GDM1 (cell line): ENCODE results near the gene CDX1.
A peak's percentile ranks its signal among the peaks of the same experiment; 100 is the strongest.

Experiments
- DNase-seq: peaks from one replicate; lab custom pipeline; 2025; lab: John Stamatoyannopoulos, UW

The CDX1 gene

DNA sequence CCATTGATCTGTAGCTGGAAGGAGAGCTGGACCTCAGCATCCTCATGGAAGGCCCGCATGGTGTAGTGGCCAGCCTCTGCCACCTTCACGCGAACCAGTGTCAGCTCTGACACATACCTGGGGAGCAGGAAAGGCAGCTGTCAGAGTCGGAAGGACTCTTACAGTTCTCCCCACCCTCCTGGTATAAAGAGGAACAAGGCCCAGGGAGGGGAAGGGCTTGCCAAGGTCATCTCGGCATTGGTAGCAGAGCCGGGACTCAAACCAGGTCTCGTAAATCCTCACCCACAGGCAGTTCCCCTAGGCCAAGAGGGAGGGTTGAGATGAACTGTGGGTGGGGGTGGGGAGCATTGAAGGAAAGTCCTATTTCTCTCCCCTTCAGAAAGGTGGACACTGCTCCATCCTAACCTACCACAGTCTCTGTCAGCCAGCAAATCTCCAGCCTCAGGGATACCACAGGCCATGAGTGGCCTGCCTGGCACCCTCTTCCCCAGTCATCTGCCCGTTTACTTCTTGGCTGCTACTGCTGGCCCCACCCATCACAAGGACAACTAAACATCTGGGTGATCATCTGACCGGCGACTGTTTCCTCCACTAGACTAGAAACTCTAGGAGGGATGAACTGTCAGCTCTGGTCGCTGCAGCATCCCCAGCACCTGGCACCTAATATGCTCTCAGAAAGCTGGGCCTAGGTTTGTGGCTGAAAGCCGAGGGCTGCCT lies 34.4 kb upstream of the CDX1 start:
- peak; percentile 53 for DNase-seq

DNA sequence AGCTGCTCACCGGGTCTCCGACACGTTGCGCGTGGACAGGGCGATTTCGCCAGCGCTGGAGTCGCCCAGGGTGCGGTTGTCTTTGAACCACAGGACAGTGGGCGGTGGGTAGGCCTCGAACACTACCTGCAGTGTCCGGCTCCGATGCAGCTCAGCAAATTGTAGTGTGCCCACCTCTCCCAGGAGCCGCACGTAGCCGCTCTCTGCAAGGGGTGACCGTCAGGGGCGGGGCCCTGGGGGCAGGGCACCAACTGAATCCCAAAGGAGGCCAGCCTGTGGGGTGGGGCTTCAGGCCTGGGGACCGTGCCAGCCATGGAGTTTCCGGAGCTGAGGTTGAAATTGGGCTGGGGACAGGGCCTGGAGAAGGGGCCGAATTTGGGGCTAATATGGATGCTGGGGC lies 33.8 kb upstream of the CDX1 start:
- no peak for DNase-seq

DNA sequence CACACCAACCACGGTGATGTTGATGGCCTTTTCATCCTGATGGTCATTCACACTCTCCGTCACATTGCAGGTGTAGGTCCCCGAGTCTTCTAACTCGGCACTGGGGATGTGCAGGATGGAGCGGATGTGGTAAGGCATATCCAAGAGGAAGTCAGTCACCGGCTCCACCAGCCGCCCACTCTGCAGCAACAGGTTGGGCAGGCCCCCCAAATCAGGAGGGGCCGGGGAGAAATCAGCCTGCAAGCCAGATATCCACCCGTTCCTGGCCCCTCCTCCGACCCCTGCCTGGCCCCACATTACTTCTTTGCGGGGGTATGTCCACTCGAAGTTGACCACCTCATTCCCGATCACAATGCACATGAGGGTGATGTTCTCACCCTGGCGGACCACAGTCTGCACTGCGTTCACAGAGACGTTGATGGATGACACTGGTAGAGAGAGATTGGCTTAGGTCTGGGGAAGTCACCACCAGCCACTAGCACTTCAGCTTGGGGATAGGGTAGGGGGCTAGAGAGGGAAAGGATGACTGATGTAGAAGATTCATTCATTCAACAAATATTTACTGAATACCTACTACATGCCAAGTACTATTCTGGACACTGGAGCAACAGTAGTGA lies 32.9 kb upstream of the CDX1 start:
- no peak for DNase-seq

DNA sequence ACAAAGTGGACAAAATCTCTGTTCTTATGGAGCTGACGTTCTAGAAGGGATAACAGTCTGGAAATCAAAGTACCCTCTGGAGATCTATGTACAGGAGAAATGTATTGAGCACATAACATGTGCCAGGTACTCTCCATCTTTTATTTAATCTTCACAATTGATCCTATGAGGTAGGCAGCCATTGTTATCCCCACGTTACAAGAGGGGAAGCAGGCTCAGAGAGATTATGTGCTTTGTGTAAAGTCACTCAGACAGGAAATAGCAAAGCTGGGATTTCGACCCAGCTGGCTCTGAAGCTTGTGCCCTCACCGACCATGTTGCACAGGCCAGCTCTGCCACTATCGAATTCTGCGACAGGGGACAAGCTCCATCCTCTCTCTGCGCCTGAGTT lies 32.4 kb upstream of the CDX1 start:
- DNase-seq: no peak

DNA sequence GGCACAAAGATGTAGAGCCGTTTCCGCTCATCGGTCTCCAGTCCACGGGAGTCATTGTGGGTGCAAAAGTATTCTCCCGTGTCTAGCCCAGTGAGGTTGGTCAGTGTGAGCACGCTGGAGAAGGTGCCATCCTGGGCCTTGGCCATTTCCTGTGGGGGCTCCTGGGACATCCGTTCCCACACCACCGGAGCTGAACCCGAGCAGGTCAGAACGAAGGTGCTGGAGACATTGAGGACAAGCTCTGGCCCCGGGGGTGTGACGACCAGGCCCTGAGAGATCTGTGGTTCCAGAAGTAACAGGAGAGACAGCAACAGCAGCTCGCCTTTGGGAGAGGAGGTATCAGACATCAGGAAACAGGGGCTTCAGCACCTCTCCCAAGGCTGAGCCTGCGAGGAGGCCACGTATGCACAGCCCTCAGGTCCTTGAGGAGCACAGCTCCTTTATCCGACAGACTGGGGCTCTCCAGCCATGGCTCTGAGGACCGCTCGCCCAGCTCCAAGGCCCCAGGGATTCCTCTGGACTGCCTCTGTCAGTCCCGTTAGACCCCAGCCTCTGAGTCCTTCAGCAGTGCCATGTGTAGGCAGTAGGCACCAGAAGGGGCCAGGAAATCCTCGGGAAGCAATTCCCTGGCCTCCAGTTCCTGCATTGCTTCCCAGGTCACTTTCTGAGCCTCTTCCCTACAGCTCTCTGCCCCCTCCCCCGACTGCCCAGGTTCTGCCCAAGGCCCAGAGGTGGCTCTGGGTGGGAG lies 30.8 kb upstream of the CDX1 start:
- DNase-seq: no peak

DNA sequence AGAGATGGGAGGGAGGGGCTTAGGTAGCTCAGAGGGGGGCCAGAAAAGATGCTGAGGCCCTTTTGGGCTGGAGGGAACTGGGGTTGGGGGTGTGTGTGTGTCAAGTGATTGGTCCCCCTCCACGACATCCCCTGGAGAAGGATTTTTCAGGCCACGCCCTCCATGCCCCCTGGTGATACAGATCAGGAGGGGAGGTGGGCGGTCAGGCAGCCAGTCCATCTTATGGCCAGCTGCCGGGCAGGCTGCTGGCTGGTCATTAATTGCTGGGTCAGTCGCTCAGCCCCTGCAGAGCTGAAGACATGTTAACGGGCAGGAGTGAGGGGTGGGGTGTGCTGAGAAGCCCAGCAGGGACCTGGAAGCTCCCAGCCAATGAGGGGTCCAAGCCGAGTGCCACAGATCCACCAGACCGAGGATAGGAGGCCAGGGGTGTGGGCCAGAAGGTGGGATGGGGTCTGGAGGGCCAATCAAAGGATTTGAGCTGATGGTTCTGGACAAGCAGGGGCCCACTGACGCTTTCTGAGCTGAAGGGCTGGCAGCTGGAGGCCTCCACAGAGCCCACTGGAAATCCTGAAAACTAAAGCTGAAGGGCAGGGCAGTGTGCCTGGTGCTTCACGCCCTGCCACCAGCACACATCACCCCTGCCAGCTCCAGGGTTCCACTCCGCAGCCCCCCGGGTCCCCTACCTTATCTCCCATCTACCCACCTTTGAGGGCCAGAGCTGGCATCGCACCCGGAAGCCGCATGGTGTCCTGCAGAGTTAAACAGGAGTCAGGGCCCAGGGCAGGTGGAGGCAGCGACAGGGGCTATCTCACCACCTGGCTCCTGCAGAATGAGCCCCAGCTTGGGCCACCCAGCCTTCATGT lies 30.0 kb upstream of the CDX1 start:
- no peak for DNase-seq

DNA sequence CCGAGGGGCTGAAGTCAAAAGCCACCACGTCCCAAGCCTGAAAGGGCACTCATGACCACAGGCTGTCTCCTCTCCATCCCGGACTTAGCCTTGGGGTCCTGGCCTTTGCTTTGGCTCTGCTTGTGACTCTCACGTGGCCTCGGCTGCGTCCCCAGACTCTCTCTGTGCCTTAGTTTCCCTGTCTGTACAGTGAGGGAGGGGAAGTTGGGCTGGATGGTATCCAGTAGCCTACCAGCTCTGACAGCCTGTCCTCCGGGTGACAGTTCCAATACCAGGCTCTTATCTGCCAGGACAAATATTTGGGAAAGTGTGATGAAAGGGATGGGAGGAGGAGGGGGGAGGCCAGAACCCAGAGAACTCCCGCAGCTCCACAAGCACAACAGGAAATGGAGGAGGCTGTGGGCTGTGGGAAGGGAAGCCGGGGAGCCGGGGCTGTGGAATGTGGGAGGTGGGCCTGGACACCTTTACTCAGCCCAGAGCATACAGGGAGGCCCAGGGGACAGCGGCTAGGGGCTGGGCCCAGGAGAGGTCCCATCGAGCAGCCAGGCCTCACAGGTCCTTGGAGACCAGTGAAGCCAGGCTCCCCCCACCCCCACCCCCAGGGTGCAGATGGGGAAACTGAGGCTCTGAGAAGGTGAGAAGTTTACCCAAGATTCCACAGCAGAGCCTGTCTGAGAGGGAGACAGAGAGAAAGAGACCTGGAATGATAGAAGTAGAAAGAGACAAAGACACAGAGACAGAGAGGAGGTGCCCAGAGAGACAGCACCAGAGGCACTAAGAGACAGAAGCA lies 29.2 kb upstream of the CDX1 start:
- no peak for DNase-seq

DNA sequence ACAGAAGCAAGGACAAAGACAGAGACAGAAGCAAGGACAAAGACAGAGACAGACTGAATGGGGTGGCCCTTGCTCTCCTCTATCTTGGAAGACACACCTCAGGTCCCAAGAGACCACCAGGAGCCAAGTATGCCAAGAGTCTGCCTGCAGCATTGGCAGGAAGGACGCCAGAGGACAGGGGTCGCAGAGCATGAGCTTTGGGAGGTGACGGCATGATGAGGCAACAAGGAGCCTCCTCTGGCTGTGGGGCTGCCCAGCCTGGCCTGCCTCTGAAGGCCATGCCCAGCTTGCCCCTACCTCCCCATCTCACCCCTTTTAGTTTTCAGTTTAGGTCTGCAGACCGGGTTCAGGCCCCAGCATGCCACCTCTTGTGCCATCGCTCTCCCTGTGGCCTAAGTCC lies 28.6 kb upstream of the CDX1 start:
- DNase-seq: no peak

DNA sequence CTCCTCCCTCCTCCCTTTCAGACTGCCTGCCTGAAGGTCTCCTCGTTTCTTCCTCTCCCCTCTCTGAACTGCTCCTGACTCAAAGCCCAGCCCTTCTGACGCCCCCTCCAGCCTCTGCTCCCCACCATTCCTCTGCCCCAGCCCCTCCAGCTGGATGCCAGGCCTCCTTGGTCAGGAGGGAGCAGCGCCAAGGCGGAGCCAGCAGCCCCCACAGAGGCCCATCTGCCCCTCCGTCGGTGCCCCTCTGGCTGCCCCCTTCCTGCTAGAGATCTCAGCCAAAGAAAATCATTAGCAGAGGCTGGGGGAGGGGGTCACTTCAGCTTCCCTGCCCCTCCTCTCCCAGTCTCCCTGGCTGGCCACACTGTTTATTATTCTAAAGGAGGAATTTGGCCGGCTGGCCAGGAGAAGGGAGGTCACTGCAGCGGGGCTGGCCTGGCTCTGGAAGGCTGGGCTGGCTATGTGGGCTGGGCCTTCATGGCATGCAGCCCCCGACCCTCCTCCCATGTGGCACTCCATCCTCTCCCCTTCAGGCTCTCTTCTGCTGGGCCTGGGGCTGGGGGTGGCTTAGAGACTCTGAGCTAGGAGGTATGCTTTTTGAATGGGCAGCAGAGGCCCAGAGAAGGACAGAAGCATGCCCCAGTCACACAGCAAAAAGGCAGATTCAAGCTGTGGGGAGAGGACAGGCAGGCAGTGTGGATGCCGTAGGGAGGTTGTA lies 27.9 kb upstream of the CDX1 start:
- DNase-seq: no peak

DNA sequence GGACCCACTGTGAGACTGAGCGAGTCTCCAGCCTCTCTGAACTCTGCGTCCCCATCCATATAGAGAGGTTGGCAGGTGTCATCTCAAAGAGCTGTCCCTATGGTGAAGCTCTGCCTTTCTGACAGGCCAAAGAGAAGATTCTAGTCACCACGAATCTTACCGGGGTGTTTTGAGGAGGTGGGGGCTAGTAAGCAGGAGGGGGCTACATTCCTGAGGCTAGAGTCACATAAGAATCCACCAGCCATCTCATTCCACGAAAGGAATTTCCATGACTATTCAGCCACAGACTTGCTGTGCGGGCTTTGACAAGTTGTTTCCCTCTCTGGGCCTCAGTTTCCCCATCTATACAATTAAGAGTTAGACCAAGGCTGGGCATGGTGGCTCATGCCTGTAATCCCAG lies 27.2 kb upstream of the CDX1 start:
- DNase-seq: no peak

DNA sequence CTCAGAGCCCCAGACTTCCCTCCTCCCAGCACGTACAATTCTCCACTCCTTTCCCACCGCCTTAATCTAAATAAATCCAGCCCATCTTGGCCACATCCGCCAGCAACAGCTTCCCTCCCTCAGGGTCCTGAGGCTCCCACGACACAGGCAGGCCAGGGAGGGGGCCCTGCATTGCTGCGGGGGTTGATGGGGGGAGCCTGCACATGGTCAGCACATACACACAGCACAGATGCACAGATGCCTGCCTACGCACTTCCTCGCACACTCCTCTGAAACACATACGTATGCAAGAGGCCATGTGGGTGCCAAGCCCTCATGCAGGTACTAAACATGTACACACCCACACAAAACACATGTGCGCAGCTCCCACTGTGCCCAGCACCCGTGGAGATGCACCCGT lies 25.7 kb upstream of the CDX1 start:
- DNase-seq: no peak

DNA sequence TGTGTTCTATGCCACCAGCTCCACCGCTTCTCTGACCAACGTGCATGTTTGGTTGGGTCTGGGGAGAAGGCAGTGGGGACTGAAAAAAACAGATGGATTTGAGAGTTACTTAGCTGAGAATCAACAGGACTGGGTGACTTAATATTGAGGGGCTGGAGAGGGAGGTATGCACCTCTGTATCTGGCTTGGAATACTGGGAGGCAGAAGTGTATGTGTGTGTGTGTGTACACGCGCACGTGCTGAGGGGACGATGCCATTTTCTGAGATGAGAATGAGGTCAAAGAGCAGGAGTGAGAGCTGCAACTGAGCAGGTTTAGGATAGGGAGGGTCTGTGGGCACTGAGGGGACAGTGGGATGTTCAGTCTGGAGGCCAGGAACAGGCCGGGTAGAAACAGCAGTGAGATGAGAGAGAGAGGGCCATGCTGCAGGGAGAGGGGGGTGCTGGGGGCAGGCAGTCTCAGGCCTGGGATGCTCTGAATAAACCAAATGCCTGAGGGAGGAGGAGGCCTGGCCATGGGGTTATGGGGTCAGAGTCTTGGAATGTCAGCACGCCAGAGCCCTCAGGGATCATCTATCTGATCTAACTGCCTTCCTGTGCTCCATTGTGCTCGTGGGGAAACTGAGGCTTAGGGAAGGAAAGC lies 24.9 kb upstream of the CDX1 start:
- no peak for DNase-seq

DNA sequence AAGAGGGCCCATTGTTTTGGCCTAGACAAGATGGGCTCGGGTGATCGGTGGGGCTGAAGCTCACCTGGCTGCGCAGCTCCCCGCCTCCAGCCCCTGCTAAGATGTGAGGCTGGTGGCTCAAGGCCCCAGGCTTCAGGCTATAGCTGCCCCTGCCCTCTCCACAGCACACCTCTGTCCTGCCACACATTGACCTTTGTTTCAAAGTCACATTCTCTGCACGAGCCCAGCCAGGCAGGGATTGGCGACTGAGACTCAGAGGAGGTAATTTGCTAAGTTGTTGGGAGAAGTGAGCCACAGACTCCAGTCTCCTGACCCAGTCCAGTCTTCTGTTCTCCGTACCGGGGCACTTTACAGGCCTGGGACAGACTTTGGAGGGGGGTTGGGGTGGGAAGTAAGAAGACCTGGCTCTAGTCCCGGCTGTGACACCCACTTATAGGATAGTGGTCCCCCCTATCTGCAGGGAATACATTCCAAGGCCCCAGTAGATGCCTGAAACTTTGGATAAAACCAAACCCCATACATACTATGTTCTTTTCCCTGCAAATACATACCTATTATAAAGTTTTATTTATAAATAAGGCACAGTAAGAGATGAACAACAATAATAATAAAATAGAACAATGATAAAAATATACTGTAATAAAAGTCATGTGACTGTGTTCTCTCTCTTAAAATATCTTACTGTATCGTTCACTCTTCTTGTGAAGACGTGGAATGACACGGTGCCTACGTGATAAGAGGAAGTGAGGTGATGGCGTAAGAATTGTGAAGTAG lies 24.2 kb upstream of the CDX1 start:
- DNase-seq: no peak

DNA sequence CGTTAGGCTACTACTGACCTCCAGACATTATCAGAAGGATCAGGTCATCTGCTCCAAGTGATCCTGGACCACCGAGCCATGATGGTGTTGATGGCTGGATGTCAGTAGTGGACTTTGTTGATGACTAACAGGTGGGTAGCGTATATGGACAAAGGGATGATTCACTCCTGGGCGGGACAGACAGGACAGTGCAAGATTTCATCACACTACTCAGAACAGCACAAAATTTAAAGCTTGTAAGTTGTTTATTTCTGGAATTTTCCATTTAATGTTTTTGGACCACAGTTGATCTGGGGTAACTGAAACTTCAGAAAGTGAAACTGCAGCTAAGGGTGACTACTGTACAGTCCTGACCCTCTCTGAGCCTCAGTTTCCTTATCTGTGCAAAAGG lies 23.6 kb upstream of the CDX1 start:
- no peak for DNase-seq

DNA sequence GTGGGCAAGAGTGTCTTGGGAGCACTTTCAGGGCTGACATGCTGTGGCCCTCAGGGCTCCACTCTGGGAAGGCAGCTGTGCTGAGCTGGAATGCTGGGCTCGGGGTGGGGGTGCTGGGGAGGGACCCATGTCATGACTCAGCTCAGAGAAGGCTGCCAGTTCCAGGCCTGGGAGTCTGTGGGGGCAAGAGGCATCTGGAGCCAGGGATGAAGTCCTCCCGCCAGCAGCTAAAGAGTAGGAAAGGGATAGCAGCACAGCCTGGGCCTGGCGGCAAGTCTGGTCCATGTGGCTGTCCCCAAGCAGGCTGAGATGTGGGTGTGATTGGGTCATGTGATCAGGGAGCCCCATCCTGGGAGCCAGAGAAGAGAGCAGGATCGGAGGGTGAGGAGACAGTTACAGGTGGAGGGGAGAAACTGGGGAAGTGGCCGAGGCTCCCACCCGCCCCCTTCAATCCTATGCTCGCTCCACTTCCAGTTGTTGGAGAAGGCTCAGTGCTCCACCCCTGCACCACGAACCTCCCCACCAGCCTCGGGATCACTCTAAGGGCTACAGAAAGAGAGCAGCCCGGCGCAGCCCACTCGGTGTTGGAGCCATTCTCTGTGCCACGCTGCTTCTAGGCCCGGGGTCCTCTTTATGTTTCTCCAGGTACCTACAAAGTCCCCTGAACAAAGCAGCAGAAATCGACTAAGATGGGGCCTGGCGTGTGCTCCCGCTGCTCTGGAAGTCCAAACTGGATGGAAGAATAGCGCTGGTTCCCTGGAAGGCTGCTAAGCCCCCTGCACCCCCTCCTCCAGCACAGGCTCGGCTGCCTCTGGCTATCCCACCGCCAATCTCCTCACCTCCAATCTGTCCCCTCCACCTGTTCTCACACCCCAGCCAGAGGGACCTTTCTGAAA lies 23.0 kb upstream of the CDX1 start:
- no peak for DNase-seq

DNA sequence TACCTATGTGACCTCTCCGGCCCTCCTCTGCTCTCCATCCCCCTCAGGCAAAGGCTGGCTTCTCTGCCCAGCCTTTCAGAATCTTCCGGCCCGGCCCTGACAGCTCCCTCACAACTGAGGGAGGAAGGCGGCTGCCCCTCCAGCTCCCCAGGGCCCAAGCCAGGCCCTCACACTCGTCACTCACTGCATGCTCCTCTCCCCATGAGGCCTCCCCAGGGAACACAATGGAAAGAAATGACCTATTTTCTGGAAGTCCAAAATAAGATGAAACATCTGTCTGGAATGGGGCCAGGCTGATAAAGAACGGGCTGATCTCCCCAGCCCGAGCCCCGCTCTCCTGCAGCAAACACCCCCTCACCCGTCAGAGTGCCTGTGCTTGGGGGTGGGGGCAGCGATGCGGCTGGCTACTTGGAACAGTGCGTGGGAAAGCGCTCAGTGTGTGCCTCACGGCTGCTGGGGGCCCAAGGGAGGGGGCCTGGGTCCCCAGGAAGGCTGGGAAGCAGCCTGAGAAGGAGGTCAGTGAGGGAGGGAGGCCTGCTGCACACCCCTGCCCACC lies 22.3 kb upstream of the CDX1 start:
- no peak for DNase-seq

DNA sequence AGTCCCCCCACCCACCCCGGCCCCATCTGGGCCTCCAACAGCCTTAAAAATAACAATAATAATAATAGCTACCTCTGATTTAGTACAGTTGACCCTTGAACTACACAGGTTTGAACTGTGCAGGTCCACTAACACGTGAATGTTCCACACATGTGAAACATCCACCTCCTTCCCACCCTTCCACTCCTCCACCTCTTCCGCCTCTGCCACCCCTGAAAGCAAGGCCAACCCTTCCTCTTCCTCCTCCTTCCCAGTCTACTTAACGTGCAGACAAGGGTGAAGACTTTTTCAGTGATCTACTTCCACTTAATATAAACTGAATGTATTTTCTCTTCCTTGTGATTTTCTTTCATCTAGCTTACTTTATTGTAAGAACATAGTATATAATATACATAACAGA lies 21.7 kb upstream of the CDX1 start:
- DNase-seq: no peak

DNA sequence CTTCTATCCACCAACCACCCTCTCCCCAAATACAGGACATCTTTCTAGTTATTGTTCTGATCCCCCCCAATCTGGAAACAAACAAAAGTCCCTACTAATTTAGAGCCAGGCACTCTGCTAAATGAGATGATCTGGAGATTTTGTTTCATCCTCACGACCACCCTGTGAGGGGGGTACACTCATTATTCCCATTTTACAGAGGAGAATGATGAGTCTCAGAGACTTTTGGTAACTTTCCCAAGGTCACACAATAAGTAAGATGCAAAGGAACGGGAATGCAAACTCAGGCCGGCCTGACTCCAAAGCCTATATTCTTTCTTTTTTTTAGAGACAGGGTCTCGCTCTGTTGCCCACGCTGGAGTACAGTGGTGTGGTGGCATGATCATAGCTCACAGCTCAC lies 20.3 kb upstream of the CDX1 start:
- no peak for DNase-seq
